Lower lobe of right lung (tissue), 2 donors: ENCODE data around the gene IFT122. TPM values are rescaled to one million over a fixed set of nuclear protein-coding genes. Genes with fewer than 3 reads are reported as not detected.

Experiments
- ATAC-seq, 2 donors: fragments of 200-7000 bp; cut with Tn5 transposase; one replicate each; pipeline ENCODE4 v1.9.1; 2020 to 2022; ENCODE audit warnings: mild to moderate bottlenecking in 2 of 2, moderate library complexity in 2 of 2
- DNase-seq: peaks from one replicate; pipeline ENCODE4 v3.0.0-alpha.2; 2020
- H3K27ac ChIP-seq: fragments of 200-600 bp; one replicate; pipeline ENCODE4 v1.8.0; 2022
- H3K27me3 ChIP-seq: fragments of 200-600 bp; one replicate; pipeline ENCODE4 v1.8.0; 2022; ENCODE audit warnings: low read depth
- H3K36me3 ChIP-seq: fragments of 200-600 bp; one replicate; pipeline ENCODE4 v1.8.0; 2022; ENCODE audit warnings: mild to moderate bottlenecking
- H3K4me1 ChIP-seq: fragments of 200-600 bp; one replicate; pipeline ENCODE4 v1.8.0; 2022
- H3K4me3 ChIP-seq: fragments of 200-600 bp; one replicate; pipeline ENCODE4 v1.8.0; 2022; ENCODE audit warnings: mild to moderate bottlenecking
- H3K9me3 ChIP-seq: fragments of 200-600 bp; one replicate; pipeline ENCODE4 v1.8.0; 2022
- intact Hi-C: fragments of 100-400 bp; cut with DNase I; formaldehyde crosslinking; loops from one replicate; pipeline ENCODE4 v1.11.0; 2022
- total RNA-seq: library from RNA; stranded (reverse); fragmentation: NEBNext Ultra II Directional; extraction: Animal tissue kit (Norgen Biotek cat#: 25700); gene quantifications from one replicate; pipeline ENCODE4 v1.2.1, GENCODE V29; 2021
- TF ChIP-seq, protein P1 (sequence below): fragments of 200-600 bp; IDR thresholded peaks from one replicate; pipeline ENCODE4 v1.8.0; 2022; ENCODE audit warnings: antibody characterized with exemption, mild to moderate bottlenecking
- donor health status: DM: no; HTN: yes; CAD: no; lungs with severe emphysema.

IFT122 gene
- total RNA-seq, 1 donor from 2014 or later: 29.9 TPM

DNA sequence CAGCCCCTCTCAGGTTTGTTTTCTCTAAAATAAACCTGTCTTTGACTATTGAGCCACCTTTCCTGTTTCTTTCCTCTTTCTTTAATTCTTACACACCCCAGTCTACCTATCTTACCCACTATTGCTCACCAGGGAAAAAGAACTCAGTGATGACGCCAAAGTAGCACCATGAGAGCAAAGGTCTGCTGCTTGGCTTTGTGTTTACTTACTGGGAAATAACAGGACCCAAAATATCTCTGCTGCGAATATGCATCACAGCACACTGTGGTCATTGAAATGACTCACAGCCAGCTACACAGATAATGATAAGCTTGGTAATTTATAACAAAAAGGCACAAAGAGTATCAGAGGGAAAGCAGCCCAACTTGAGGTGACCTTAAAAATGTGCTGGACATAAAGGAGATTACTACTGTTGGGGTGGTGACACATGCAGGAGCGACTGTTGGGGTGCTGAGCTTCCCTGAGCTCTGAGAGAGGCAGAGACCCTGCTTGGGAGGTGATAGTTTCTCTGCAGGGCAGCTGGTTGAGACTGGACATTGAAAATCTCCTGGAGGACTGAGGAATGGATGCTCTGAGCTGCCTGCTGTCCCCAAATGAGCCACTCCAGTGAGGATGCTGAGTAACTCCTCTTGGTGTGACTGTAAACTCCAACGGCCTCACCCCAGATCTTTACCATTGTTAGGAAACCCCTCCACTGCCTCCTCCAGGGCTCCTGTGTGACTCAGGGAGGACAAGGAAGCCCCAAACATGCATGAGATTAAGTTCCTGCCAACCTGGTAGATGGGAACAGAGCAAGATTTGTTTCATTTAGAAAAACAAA lies 26.1 kb upstream of the IFT122 start:
- peak overlapping the region; percentile 24 for H3K27ac ChIP-seq
- peak in 1 of 2 donors; percentile 29 for ATAC-seq

GRCh38 chr3:129415378-129415777 lies 24.6 kb upstream of the IFT122 start:
- Histone ChIP-seq H3K36me3 (no peaks in the 10 kb centered on the region), H3K27ac (no peak overlapping the region), H3K27me3 (no peaks in the 10 kb centered on the region), H3K4me1 (peaks cover 17% of the 10 kb centered on the region), H3K9me3 (no peaks in the 10 kb centered on the region), H3K4me3 (no peak overlapping the region)
- TF ChIP-seq, protein P1, sequence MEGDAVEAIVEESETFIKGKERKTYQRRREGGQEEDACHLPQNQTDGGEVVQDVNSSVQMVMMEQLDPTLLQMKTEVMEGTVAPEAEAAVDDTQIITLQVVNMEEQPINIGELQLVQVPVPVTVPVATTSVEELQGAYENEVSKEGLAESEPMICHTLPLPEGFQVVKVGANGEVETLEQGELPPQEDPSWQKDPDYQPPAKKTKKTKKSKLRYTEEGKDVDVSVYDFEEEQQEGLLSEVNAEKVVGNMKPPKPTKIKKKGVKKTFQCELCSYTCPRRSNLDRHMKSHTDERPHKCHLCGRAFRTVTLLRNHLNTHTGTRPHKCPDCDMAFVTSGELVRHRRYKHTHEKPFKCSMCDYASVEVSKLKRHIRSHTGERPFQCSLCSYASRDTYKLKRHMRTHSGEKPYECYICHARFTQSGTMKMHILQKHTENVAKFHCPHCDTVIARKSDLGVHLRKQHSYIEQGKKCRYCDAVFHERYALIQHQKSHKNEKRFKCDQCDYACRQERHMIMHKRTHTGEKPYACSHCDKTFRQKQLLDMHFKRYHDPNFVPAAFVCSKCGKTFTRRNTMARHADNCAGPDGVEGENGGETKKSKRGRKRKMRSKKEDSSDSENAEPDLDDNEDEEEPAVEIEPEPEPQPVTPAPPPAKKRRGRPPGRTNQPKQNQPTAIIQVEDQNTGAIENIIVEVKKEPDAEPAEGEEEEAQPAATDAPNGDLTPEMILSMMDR: no peak
- DNase-seq (no peak), ATAC-seq (no peak)
- intact Hi-C loops: no loop called here

More for the DNA sequence above, 26.1 kb upstream of the IFT122 start:
- no peak for DNase-seq
- TF ChIP-seq, protein P1: no peak
- Histone ChIP-seq H3K4me1 (peaks cover 17% of the 10 kb centered on the region), H3K36me3 (no peaks in the 10 kb centered on the region), H3K27me3 (no peaks in the 10 kb centered on the region), H3K9me3 (no peaks in the 10 kb centered on the region), H3K4me3 (no peak overlapping the region)
- intact Hi-C loops: no loop called here

GRCh38 chr3:129415830-129416229 lies 24.2 kb upstream of the IFT122 start:
- TF ChIP-seq, protein P1: no peak
- DNase-seq (no peak), ATAC-seq (no peak)
- Histone ChIP-seq H3K36me3 (no peaks in the 10 kb centered on the region), H3K4me3 (no peak overlapping the region), H3K27ac (no peak overlapping the region), H3K9me3 (no peaks in the 10 kb centered on the region), H3K4me1 (peaks cover 17% of the 10 kb centered on the region), H3K27me3 (no peaks in the 10 kb centered on the region)
- intact Hi-C loops: no loop called here

- Histone ChIP-seq H3K9me3 (no peaks in the 10 kb centered on the region), H3K36me3 (no peaks in the 10 kb centered on the region), H3K4me3 (no peak overlapping the region), H3K27ac (no peak overlapping the region), H3K4me1 (peaks cover 17% of the 10 kb centered on the region), H3K27me3 (no peaks in the 10 kb centered on the region)
- DNase-seq: no peak
- ATAC-seq: no peak
- intact Hi-C loops: no loop called here
- TF ChIP-seq, protein P1: no peak
Measured at GRCh38 chr3:129416415-129416814, 23.6 kb upstream of the IFT122 start.

GRCh38 chr3:129417326-129417725 lies 22.7 kb upstream of the IFT122 start:
- no peaks in the 10 kb centered on the region for H3K9me3 ChIP-seq
- no peaks in the 10 kb centered on the region for H3K36me3 ChIP-seq
- intact Hi-C loops: no loop called here
- H3K27me3 ChIP-seq: no peaks in the 10 kb centered on the region
- no peak overlapping the region for H3K27ac ChIP-seq
- no peak for DNase-seq
- peak; percentile 39 to 58 for ATAC-seq
- peaks cover 17% of the 10 kb centered on the region for H3K4me1 ChIP-seq
- TF ChIP-seq, protein P1: no peak
- no peak overlapping the region for H3K4me3 ChIP-seq
